ENCODE data around the gene VCAN.

VCAN gene

GRCh38 chr5:83564069-83564749 is 92.7 kb downstream of the VCAN start:
- peak; percentile 27 for DNase-seq (ENCODE audit: low spot score)

- peak; percentile 24 for DNase-seq (ENCODE audit: low spot score)
Observed at GRCh38 chr5:83567741-83568140, 96.2 kb downstream of the VCAN start.

GRCh38 chr5:83568186-83568585 is 96.6 kb downstream of the VCAN start:
- DNase-seq (ENCODE audit: low spot score): peak; percentile 75

GRCh38 chr5:83570916-83571315 is 99.4 kb downstream of the VCAN start:
- no peak for DNase-seq (ENCODE audit: low spot score)

- DNase-seq (ENCODE audit: low spot score): no peak
Observed at GRCh38 chr5:83572271-83572670, 100.7 kb downstream of the VCAN start.

- DNase-seq (ENCODE audit: low spot score): no peak
Observed at GRCh38 chr5:83576341-83576740, 104.8 kb downstream of the VCAN start.

GRCh38 chr5:83577036-83577636 is 105.6 kb downstream of the VCAN start:
- no peak for DNase-seq (ENCODE audit: low spot score)

- peak; percentile 9 for DNase-seq (ENCODE audit: low spot score)
Observed at GRCh38 chr5:83583859-83584258, 112.3 kb downstream of the VCAN start.

GRCh38 chr5:83586874-83587776 is 115.6 kb downstream of the VCAN start:
- DNase-seq (ENCODE audit: low spot score): no peak

GRCh38 chr5:83589786-83590185 is 118.2 kb downstream of the VCAN start:
- no peak for DNase-seq (ENCODE audit: low spot score)

GRCh38 chr5:83590966-83591365 is 119.4 kb downstream of the VCAN start:
- DNase-seq (ENCODE audit: low spot score): no peak

- DNase-seq (ENCODE audit: low spot score): no peak
Observed at GRCh38 chr5:83595217-83595616, 123.7 kb downstream of the VCAN start.

GRCh38 chr5:83608122-83608521 is 136.6 kb downstream of the VCAN start:
- peak; percentile 51 for DNase-seq (ENCODE audit: low spot score)

GRCh38 chr5:83614841-83615240 is 143.3 kb downstream of the VCAN start:
- DNase-seq (ENCODE audit: low spot score): no peak

GRCh38 chr5:83628360-83628759 is 156.8 kb downstream of the VCAN start:
- peak; percentile 46 for DNase-seq (ENCODE audit: low spot score)
